ENCODE data around the gene TLCD4.

The TLCD4 gene

DNA sequence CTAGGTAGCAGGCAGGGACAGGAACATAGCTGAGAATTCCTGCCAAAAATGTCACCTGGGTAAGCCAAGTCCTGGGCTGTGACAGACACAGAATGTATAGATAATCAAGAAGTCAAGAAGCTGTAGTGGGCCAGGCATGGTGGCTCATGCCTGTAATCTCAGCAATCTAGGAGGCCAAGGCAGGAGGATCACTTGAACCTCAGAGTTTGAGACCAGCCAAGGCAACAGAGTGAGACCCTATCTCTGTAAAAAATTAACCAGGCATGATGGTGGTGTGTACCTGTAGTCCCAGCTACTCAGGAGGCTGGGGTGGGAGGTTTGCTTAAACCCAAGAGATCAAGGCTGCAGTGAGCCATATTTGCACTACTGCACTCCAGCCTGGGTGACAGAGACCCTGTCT is 41.1 kb upstream of the TLCD4 start:
- H3K36me3 ChIP-seq (ENCODE audit: insufficient read depth) = no peaks in the 10 kb centered on the region
- no peaks in the 10 kb centered on the region for H3K27me3 ChIP-seq (ENCODE audit: insufficient read depth, low read depth)
- H3K79me2 ChIP-seq (ENCODE audit: insufficient read depth, low read depth) = no peaks in the 10 kb centered on the region
- H2AFZ ChIP-seq (ENCODE audit: low read depth) = no peak overlapping the region
- H3K27ac ChIP-seq = no peak overlapping the region
- H3K9ac ChIP-seq = no peak overlapping the region
- H3K4me1 ChIP-seq (ENCODE audit: low read depth, poor library complexity, severe bottlenecking) = no peaks in the 10 kb centered on the region
- H3K4me2 ChIP-seq = no peak overlapping the region
- no peak overlapping the region for H3K4me3 ChIP-seq (IDR thresholded peaks at IDR 0.05; ENCODE audit: insufficient read depth, low read depth, low read length)
- TF ChIP-seq, protein P1, sequence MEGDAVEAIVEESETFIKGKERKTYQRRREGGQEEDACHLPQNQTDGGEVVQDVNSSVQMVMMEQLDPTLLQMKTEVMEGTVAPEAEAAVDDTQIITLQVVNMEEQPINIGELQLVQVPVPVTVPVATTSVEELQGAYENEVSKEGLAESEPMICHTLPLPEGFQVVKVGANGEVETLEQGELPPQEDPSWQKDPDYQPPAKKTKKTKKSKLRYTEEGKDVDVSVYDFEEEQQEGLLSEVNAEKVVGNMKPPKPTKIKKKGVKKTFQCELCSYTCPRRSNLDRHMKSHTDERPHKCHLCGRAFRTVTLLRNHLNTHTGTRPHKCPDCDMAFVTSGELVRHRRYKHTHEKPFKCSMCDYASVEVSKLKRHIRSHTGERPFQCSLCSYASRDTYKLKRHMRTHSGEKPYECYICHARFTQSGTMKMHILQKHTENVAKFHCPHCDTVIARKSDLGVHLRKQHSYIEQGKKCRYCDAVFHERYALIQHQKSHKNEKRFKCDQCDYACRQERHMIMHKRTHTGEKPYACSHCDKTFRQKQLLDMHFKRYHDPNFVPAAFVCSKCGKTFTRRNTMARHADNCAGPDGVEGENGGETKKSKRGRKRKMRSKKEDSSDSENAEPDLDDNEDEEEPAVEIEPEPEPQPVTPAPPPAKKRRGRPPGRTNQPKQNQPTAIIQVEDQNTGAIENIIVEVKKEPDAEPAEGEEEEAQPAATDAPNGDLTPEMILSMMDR (conservative IDR thresholded peaks at IDR 0.05; ENCODE audit: low read depth, low read length) = no peak
- H4K20me1 ChIP-seq (ENCODE audit: insufficient read depth) = no peaks in the 10 kb centered on the region

DNA sequence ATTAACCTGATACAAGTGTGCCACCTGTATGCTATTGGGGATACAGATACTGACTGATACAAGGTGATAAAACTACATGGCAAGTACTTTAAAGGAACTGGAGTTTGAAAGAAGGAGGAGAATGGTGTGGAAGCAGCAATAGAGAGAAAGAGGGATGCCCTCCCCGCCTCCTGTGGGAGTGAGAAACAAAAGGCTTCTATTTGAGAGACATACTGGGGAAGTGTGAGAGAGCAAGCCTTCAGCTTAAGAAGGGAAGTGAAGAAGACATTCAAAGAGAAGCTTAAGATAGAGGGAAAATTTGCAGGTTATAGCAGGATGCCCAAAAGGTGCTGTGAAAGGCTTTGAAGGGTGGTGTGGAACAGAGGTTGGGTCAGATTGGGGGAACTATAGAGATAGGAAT is 36.7 kb upstream of the TLCD4 start:
- Histone ChIP-seq H3K4me1 (ENCODE audit: low read depth, poor library complexity, severe bottlenecking) (no peaks in the 10 kb centered on the region), H3K4me3 (IDR thresholded peaks at IDR 0.05; ENCODE audit: insufficient read depth, low read depth, low read length) (no peak overlapping the region), H3K4me2 (no peak overlapping the region), H3K9ac (no peak overlapping the region), H3K27me3 (ENCODE audit: insufficient read depth, low read depth) (no peaks in the 10 kb centered on the region), H4K20me1 (ENCODE audit: insufficient read depth) (no peaks in the 10 kb centered on the region), H3K79me2 (ENCODE audit: insufficient read depth, low read depth) (no peaks in the 10 kb centered on the region), H3K27ac (no peak overlapping the region), H3K36me3 (ENCODE audit: insufficient read depth) (no peaks in the 10 kb centered on the region), H2AFZ (ENCODE audit: low read depth) (no peak overlapping the region)
- TF ChIP-seq, protein P1 (conservative IDR thresholded peaks at IDR 0.05; ENCODE audit: low read depth, low read length) = no peak

DNA sequence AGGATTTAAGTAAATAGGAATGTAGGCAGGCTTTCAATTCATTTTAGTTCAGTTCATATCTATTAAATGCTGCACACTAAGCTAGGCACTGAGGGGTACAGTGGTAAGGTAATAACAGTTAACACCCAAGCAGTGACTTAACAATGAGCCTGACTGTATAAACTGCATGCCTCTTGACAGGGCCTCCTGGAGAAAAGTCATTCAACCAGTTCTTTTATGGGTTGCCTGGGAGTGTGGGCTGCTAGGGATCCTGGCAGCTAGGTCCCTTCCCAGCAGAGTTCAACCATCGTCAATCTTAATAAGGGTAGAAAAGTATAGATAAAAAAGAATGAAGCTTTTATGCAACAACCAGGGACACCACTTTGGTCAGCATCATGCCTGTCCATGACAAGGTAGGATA is 36.3 kb upstream of the TLCD4 start:
- Histone ChIP-seq H2AFZ (ENCODE audit: low read depth) (no peak overlapping the region), H3K4me2 (no peak overlapping the region), H3K9ac (no peak overlapping the region), H4K20me1 (ENCODE audit: insufficient read depth) (no peaks in the 10 kb centered on the region), H3K36me3 (ENCODE audit: insufficient read depth) (no peaks in the 10 kb centered on the region), H3K4me1 (ENCODE audit: low read depth, poor library complexity, severe bottlenecking) (no peaks in the 10 kb centered on the region), H3K79me2 (ENCODE audit: insufficient read depth, low read depth) (no peaks in the 10 kb centered on the region), H3K27me3 (ENCODE audit: insufficient read depth, low read depth) (no peaks in the 10 kb centered on the region), H3K4me3 (IDR thresholded peaks at IDR 0.05; ENCODE audit: insufficient read depth, low read depth, low read length) (no peak overlapping the region), H3K27ac (no peak overlapping the region)
- TF ChIP-seq, protein P1 (conservative IDR thresholded peaks at IDR 0.05; ENCODE audit: low read depth, low read length) = no peak

DNA sequence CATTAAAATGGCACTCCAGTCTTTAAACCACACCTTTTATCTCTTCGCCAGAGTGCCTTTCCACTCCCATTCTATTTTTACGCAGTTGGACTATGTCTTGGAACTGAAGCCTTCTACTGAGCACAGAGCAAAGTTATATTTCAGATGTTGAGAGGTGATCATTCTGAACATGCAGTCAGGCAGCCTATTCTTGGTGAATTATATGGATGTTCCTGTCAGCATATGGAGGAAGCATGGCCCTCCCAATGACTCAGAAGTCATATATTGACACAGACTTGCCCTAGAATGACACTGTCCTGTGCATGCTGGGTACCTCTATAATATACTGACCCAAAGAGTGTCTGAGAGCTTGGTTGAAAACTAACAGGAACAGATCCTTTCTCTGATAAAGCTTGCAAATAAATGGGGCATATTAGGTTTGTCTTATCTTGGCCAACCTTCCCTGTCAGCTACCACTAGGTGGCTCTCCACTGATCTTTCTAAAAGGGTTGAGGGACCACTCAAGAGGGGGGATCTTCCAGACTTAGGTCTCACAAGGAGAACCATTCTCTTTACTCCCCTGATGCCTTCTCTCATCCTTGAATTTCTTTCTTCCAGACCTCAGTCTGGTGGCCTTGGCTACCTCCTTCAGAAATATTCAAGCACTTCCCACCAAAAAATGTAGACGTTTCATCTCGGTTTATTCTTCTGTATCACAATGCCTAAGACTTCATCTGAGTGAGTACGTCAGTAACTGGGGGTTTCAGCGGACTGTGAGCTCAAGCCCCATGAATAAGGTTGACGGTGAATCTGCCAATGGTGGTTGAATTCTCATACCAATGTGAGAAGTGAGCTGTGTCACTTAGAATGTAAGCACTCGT is 32.6 kb upstream of the TLCD4 start:
- Histone ChIP-seq H3K36me3 (ENCODE audit: insufficient read depth) (no peaks in the 10 kb centered on the region), H3K27ac (no peak overlapping the region), H3K9ac (no peak overlapping the region), H3K4me1 (ENCODE audit: low read depth, poor library complexity, severe bottlenecking) (no peaks in the 10 kb centered on the region), H3K4me2 (no peak overlapping the region), H2AFZ (ENCODE audit: low read depth) (no peak overlapping the region), H4K20me1 (ENCODE audit: insufficient read depth) (no peaks in the 10 kb centered on the region), H3K79me2 (ENCODE audit: insufficient read depth, low read depth) (no peaks in the 10 kb centered on the region), H3K4me3 (IDR thresholded peaks at IDR 0.05; ENCODE audit: insufficient read depth, low read depth, low read length) (no peak overlapping the region), H3K27me3 (ENCODE audit: insufficient read depth, low read depth) (no peaks in the 10 kb centered on the region)
- TF ChIP-seq, protein P1 (conservative IDR thresholded peaks at IDR 0.05; ENCODE audit: low read depth, low read length) = peak; percentile 58
